RCC 7860 (cell line): ENCODE results near the gene USP48.
"Not testable (repeated sequence)": the region's sequence is repeated elsewhere in the genome, so short reads cannot be mapped to it uniquely, and the experiment has no call there.

Source experiments
- DNase-seq: peaks from one replicate; pipeline ENCODE4 v3.0.0-alpha.2; 2015; ENCODE audit warnings: low spot score
- FAIRE-seq: peaks from 2 replicates; lab custom pipeline; 2012; peaks lifted over from hg19 to GRCh38; lab: Jason Lieb, UNC

Gene USP48

GRCh38 chr1:21776925-21777324 is 6.0 kb downstream of the USP48 start:
- not testable (repeated sequence) for DNase-seq, FAIRE-seq

- DNase-seq (no peak), FAIRE-seq (no peak)
Observed at GRCh38 chr1:21775985-21776562, 6.9 kb downstream of the USP48 start.

DNA sequence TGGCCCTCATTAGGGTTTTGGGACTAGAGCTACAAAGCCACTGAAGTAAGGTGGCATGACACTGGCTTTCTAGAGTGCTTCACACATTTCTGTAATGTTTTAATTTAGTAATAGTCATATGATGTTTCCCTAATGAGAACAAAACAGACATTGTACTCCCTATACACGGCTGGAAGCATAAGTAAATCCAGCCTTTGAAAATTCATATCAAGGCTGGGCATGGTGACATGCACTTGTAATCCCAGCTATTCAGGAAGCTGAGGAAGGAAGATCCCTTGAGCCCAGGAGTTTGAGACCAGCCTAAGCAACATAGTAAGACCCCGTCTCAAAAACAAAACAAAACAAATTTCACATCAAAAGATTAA is 7.4 kb downstream of the USP48 start:
- no peak for FAIRE-seq
- no peak for DNase-seq

- DNase-seq (no peak), FAIRE-seq (no peak)
Observed at GRCh38 chr1:21774835-21775549, 8.0 kb downstream of the USP48 start.

DNA sequence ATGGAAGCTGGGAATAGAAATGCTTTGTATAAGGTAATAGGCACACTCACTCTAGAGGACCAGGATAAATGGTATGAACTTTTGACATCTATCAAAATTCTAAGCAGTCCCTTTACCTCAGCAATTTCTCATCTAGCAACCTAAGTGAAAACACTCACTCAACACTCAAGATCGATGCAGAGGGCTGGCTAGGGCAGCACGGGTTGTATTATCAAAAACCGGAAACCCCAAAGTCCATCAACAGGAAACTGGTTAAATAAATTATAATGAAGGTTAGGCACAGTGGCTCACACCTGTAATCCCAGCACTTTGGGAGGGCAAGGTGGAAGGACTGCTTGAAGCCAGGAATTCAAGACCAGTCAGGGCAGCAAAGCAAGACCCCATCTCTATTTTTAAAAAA is 9.4 kb downstream of the USP48 start:
- no peak for FAIRE-seq
- no peak for DNase-seq

DNA sequence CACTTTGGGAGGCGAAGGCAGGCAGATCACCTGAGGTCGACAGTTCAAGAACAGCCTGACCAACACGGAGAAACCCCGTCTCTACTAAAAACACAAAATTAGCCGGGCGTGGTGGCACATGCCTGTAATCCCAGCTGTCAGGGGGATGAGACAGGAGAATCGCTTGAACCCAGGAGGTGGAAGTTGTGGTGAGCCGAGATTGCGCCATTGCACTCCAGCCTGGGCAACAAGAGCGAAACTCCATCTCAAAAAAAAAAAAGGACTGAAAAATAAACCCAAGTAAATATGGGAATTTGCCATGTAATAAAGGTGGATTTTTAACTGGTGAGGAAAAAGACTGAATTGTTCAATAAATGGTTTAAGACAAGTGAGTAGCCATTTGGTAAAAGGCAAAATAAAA is 11.3 kb downstream of the USP48 start:
- not testable (repeated sequence) for FAIRE-seq, DNase-seq

- not testable (repeated sequence) for DNase-seq, FAIRE-seq
Observed at GRCh38 chr1:21770602-21771001, 12.3 kb downstream of the USP48 start.

GRCh38 chr1:21770201-21770600 is 12.7 kb downstream of the USP48 start:
- FAIRE-seq: no peak

GRCh38 chr1:21767106-21767505 is 15.8 kb downstream of the USP48 start:
- FAIRE-seq, DNase-seq: not testable (repeated sequence)

More at GRCh38 chr1:21770201-21770600, 12.7 kb downstream of the USP48 start:
- DNase-seq: no peak

DNA sequence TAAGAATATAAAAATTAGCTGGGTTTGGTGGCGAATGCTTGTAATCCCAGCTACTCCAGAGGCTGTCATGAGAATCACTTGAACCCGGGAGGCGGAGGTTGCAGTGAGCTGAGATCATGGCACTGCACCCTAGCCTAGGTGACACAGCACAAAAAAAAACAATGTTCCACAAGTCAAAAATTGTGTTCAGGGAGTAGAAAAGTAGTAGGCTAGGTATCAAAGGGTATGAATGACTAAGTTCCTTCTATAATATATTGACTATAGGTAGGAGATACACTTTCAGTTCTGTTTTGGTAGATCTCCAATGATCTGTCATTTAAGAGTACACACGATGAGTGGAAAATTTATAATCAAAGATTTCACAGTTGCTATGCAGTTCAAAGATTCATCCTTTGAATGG is 16.7 kb downstream of the USP48 start:
- DNase-seq (no peak), FAIRE-seq (no peak)

- DNase-seq: peak; percentile 92
- peak; percentile 91 for FAIRE-seq
Observed at GRCh38 chr1:21764615-21765423, 18.1 kb downstream of the USP48 start.

DNA sequence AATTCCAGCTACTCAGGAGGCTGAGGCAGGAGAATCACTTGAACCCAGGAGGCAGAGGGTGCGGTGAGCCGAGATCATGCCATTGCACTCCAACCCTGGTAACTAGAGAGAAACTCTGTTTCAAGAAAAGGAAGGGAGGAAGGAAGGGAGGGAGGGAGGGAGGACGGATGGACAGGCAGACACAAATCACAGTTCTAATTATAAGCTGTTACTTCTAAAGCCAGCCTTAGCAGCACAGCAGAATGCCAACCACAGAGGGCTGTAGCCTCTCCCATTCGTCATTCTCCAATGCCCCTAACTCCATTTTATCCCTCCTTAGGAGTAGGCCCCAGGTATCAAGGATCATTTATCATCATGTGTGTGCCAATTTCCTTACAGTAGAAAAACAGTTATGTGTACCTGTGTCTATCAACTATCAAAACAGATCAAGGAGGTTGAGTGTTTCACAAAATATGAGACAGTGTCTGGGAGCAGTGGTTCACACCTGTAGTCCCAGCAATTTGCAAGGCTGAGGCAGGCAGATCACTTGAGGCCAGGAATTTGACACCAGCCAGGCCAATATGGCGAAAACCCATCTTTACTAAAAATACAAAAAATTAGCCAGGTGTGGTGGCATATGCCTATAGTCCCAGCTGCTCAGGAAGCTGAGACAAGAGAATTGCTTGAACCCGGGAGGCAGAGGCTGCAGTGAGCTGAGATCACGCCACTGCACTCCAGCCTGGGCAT is 19.1 kb downstream of the USP48 start:
- no peak for FAIRE-seq
- no peak for DNase-seq

- no peak for DNase-seq
- no peak for FAIRE-seq
Observed at GRCh38 chr1:21763236-21763635, 19.7 kb downstream of the USP48 start.

GRCh38 chr1:21762022-21762404 is 20.9 kb downstream of the USP48 start:
- DNase-seq: no peak
- no peak for FAIRE-seq

GRCh38 chr1:21761052-21761451 is 21.9 kb downstream of the USP48 start:
- FAIRE-seq (no peak), DNase-seq (no peak)

GRCh38 chr1:21759818-21760217 is 23.1 kb downstream of the USP48 start:
- DNase-seq (no peak), FAIRE-seq (no peak)

GRCh38 chr1:21759182-21759581 is 23.8 kb downstream of the USP48 start:
- FAIRE-seq: no peak
- DNase-seq: no peak

GRCh38 chr1:21758614-21759013 is 24.3 kb downstream of the USP48 start:
- DNase-seq: no peak
- no peak for FAIRE-seq

GRCh38 chr1:21756393-21757089 is 26.4 kb downstream of the USP48 start:
- DNase-seq (no peak), FAIRE-seq (no peak)

DNA sequence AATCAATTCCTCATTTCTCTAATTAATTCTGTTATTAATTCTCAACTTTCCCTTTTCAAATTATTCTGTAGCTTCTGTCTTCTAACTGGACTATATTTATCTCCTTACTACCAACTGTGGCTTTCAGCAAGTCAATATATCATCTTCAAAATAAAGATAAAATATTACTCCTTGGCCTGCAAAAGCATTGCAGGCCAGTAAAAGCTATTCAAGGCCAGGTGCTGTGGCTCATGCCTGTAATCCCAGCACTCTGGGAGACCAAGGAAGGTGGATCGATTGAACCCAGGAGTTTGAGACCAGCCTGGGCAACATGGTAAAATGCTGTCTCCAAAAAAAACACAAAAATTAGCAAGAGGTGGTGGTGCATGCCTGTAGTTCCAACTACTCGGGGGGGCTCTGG is 27.9 kb downstream of the USP48 start:
- FAIRE-seq: no peak
- DNase-seq: no peak

DNA sequence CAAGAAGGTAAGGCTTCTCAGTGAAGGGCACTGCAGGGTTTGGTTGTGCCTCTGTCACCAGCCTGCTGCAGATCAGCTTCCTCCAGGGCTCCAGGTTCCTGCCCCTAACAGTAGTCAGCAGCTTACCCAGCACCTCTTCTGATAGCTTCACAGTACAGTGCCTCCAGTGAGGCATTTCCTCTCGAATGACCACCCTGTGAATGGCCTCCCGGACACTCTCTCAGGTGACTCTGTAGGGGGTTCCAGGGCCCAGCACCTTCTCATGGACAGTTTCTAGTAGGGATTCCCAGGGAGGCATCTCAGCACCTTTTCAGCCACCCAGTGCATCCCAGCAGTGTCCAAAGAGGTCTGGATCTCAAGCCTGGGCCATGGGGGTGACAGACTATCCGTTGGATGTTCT is 28.4 kb downstream of the USP48 start:
- DNase-seq (no peak), FAIRE-seq (no peak)
